HepG2 (cell line): ENCODE results near the gene OST4. TPM values are rescaled to one million over a fixed set of nuclear protein-coding genes. Genes with fewer than 3 reads are reported as not detected.
A peak's percentile ranks its signal among the peaks of the same experiment; 100 is the strongest.

ENCODE experiments used
- MED13 ChIP-seq: sonication (generic); formaldehyde crosslinking; IDR thresholded peaks from 2 replicates; pipeline ENCODE4 v1.5.0; 2020; ENCODE audit warnings: missing genetic modification reagents
- NAIF1 ChIP-seq: sonication (generic); formaldehyde crosslinking; IDR thresholded peaks from 2 replicates; pipeline ENCODE4 v1.5.0; 2020; ENCODE audit warnings: mild to moderate bottlenecking, missing genetic modification reagents, borderline replicate concordance
- PTBP1 ChIP-seq: fragments of 200-400 bp; formaldehyde crosslinking; IDR thresholded peaks from 2 replicates; pipeline ENCODE4 v1.6.1; 2018; ENCODE audit warnings: low read length, low read depth; ENCODE audit not compliant: poor library complexity, severe bottlenecking
- SOX6 ChIP-seq, 2 experiments: fragments of 450-650 bp in 1 of 2; sonication (generic) in 1 of 2; formaldehyde crosslinking in 1 of 2; IDR thresholded peaks; 2 replicates each; pipeline versions ENCODE4 v1.4.0 to v1.6.1; 2017 to 2020; ENCODE audit warnings: antibody characterized with exemption in 1 of 2, mild to moderate bottlenecking in 1 of 2, missing genetic modification reagents in 1 of 2
- ZEB1 ChIP-seq: IDR thresholded peaks from 2 replicates; pipeline ENCODE4 v1.6.1; 2012; ENCODE audit warnings: mild to moderate bottlenecking, low read depth, inconsistent platforms; ENCODE audit not compliant: insufficient replicate concordance
- ZFP41 ChIP-seq: sonication (generic); formaldehyde crosslinking; IDR thresholded peaks from 2 replicates; pipeline ENCODE4 v1.4.0; 2020; ENCODE audit warnings: mild to moderate bottlenecking, missing genetic modification reagents, borderline replicate concordance
- ZNF296 ChIP-seq: sonication (generic); formaldehyde crosslinking; conservative IDR thresholded peaks from 2 replicates; pipeline ENCODE4 v1.5.0; 2020; ENCODE audit warnings: mild to moderate bottlenecking, missing genetic modification reagents
- ZNF318 ChIP-seq: sonication (generic); formaldehyde crosslinking; IDR thresholded peaks from 2 replicates; pipeline ENCODE4 v1.4.0; 2020; ENCODE audit warnings: mild to moderate bottlenecking, missing genetic modification reagents
- ZNF350 ChIP-seq: sonication (generic); formaldehyde crosslinking; IDR thresholded peaks from 2 replicates; pipeline ENCODE4 v1.4.0; 2020; ENCODE audit warnings: mild to moderate bottlenecking, low read depth, missing genetic modification reagents, borderline replicate concordance
- ZNF572 ChIP-seq: sonication (generic); formaldehyde crosslinking; IDR thresholded peaks from 2 replicates; pipeline ENCODE4 v1.5.1; 2020; ENCODE audit warnings: mild to moderate bottlenecking, missing genetic modification reagents
- ZSCAN21 ChIP-seq: sonication (generic); formaldehyde crosslinking; IDR thresholded peaks from 2 replicates; pipeline ENCODE4 v1.8.0; 2022; ENCODE audit warnings: mild to moderate bottlenecking, missing genetic modification reagents, moderate library complexity, borderline replicate concordance
- polyA plus RNA-seq, 8 experiments: library from polyadenylated mRNA; depleted of rRNA in 3 of 8; stranded (reverse) in 7 of 8; unstranded in 1 of 8; fragments of >200 nt; fragmentation: Illumina TruSeq in 4 of 8; extraction: Trizol in 4 of 8; gene quantifications; 2 replicates each; pipeline versions ENCODE4 v1.2.1 to v1.2.3, GENCODE V29; 2011 to 2016; ENCODE audit warnings: low read depth in 4 of 8, missing spikeins in 1 of 8, mixed read lengths in 1 of 8; ENCODE audit not compliant: insufficient read depth in 1 of 8
- total RNA-seq, 5 experiments: library from RNA; depleted of rRNA; stranded (reverse); fragments of >200 nt; fragmentation: Illumina TruSeq; extraction: Trizol; gene quantifications; 2 replicates each; pipeline ENCODE4 v1.2.3, GENCODE V29; 2016; ENCODE audit warnings: low read depth in 1 of 5
- TF ChIP-seq, protein P1 (sequence below): sonication (generic); formaldehyde crosslinking; IDR thresholded peaks from 2 replicates; pipeline ENCODE4 v1.5.0; 2020; ENCODE audit warnings: mild to moderate bottlenecking, missing genetic modification reagents, borderline replicate concordance

The OST4 gene
- total and polyA plus RNA-seq, 2 of the 13 experiments (the other 11 are each of a cell fraction or from before 2014, with no cell fraction given) = 498 to 584 TPM

- TF ChIP-seq ZSCAN21 (CRISPR knock-in tag) (no peak), ZFP41 (CRISPR knock-in tag) (no peak), ZNF296 (CRISPR knock-in tag) (no peak), SOX6 (IDR thresholded peaks at IDR 0.05) (no peak), SOX6 (CRISPR knock-in tag; IDR thresholded peaks at IDR 0.05) (no peak), ZNF318 (CRISPR knock-in tag) (no peak), PTBP1 (no peak), MED13 (CRISPR knock-in tag) (no peak), NAIF1 (CRISPR knock-in tag) (no peak), ZNF572 (CRISPR knock-in tag) (peak; percentile 98; the same call in 1 of the 2 replicates), ZEB1 (no peak), ZNF350 (CRISPR knock-in tag) (no peak)
- TF ChIP-seq, protein P1, sequence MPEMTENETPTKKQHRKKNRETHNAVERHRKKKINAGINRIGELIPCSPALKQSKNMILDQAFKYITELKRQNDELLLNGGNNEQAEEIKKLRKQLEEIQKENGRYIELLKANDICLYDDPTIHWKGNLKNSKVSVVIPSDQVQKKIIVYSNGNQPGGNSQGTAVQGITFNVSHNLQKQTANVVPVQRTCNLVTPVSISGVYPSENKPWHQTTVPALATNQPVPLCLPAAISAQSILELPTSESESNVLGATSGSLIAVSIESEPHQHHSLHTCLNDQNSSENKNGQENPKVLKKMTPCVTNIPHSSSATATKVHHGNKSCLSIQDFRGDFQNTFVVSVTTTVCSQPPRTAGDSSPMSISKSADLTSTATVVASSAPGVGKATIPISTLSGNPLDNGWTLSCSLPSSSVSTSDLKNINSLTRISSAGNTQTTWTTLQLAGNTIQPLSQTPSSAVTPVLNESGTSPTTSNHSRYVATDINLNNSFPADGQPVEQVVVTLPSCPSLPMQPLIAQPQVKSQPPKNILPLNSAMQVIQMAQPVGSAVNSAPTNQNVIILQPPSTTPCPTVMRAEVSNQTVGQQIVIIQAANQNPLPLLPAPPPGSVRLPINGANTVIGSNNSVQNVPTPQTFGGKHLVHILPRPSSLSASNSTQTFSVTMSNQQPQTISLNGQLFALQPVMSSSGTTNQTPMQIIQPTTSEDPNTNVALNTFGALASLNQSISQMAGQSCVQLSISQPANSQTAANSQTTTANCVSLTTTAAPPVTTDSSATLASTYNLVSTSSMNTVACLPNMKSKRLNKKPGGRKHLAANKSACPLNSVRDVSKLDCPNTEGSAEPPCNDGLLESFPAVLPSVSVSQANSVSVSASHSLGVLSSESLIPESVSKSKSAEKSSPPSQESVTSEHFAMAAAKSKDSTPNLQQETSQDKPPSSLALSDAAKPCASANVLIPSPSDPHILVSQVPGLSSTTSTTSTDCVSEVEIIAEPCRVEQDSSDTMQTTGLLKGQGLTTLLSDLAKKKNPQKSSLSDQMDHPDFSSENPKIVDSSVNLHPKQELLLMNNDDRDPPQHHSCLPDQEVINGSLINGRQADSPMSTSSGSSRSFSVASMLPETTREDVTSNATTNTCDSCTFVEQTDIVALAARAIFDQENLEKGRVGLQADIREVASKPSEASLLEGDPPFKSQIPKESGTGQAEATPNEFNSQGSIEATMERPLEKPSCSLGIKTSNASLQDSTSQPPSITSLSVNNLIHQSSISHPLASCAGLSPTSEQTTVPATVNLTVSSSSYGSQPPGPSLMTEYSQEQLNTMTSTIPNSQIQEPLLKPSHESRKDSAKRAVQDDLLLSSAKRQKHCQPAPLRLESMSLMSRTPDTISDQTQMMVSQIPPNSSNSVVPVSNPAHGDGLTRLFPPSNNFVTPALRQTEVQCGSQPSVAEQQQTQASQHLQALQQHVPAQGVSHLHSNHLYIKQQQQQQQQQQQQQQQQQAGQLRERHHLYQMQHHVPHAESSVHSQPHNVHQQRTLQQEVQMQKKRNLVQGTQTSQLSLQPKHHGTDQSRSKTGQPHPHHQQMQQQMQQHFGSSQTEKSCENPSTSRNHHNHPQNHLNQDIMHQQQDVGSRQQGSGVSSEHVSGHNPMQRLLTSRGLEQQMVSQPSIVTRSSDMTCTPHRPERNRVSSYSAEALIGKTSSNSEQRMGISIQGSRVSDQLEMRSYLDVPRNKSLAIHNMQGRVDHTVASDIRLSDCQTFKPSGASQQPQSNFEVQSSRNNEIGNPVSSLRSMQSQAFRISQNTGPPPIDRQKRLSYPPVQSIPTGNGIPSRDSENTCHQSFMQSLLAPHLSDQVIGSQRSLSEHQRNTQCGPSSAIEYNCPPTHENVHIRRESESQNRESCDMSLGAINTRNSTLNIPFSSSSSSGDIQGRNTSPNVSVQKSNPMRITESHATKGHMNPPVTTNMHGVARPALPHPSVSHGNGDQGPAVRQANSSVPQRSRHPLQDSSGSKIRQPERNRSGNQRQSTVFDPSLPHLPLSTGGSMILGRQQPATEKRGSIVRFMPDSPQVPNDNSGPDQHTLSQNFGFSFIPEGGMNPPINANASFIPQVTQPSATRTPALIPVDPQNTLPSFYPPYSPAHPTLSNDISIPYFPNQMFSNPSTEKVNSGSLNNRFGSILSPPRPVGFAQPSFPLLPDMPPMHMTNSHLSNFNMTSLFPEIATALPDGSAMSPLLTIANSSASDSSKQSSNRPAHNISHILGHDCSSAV = 0 out of 2 replicates have a peak, but pooled peaks have one; percentile 58
These were observed 38.1 kb downstream of the OST4 start (continued) for GRCh38 chr2:27033253-27033852.
